Measurements from ENCODE around the gene LRSAM1. TPM values are rescaled to one million over a fixed set of nuclear protein-coding genes. Genes with fewer than 3 reads are reported as not detected.
A peak's percentile ranks its signal among the peaks of the same experiment; 100 is the strongest.

Gene LRSAM1
- total RNA-seq, 1 donor from 2014 or later: 52.1 TPM

- intact Hi-C loops (cut with DNase I): loop anchor here (5.0 kb wide), 2 partner anchors 83 to 228 kb away; no protein-coding TSS in a partner anchor
- ATAC-seq (ENCODE audit: poor library complexity) (peak; percentile 84), DNase-seq (peak; percentile 93)
These were observed 52.9 kb downstream of the LRSAM1 start for GRCh38 chr9:127503947-127504886.

- DNase-seq (no peak), ATAC-seq (ENCODE audit: poor library complexity) (no peak)
- intact Hi-C loops (cut with DNase I): loop anchor here (5.0 kb wide), 2 partner anchors 82 to 227 kb away; no protein-coding TSS in a partner anchor
These were observed 53.6 kb downstream of the LRSAM1 start for GRCh38 chr9:127504887-127505251.

DNA sequence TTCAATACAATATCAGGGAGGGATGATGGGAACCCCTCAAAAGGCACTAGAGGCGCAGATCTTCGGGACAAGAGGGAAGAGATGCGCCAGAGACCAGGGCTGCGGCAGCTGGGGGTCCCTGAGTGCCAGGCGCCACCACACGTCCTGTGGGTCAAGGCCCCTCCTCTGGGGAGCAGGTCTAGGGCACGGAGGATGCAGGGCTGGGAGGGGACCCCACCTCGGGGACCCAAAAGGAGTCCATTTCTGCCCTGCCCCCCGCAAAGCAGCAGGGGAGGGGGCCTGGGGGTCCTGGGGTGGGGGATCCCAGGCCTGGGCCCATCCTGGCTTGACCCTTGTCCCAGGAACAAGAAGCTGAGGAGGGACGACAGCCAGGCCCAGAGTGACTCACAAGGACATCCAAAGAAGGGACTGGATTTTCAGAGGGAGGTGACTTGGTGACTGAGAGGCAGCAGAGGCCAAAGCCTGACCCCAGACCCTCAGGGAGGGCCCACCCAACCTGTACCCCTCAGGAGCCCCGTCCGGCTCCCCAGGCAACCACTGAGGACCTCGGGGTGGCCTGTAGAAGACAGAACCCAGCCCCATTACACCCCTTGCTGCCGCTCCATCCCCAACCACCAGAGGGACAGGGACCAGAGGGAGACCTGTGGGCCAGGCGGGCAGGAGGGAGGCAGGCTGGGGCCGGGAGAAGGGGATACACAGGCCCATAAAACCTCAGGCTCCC is 54.2 kb downstream of the LRSAM1 start:
- peak; percentile 30 for ATAC-seq (ENCODE audit: poor library complexity)
- intact Hi-C loops (cut with DNase I): no loop called here
- DNase-seq: no peak

DNA sequence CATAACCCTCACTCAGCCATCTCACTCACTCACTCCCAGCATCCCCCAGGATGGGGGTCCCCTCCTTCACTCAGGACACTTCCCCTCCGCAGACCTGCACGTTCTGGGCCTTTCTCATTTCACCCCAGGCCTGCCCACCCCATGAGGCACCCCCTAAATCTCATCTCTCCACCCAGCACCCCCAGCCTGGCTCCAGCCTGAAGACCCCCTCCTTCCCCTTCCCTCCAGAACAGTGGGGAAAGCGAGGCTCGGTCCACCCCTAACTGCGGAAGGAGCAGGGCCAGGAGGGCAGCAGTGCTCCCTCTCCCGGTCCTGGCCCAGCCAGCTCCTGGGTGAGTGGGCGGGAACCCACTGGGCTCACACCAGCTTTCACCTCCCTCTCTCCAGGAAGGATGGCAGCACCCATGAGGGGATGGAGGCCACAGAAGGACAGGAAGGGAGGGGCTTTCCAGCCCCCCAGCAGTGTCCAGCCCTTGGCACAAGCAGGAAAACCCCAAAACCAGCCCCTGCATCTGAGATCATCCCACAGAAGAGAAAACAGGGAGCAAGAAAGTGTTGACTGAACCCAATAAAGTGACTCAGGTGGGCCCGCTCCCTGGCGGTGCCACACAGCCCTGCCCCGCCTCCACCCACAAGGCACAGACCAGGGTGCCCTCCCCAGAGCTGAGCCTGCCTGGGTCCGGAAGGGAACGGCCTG is 55.0 kb downstream of the LRSAM1 start:
- intact Hi-C loops (cut with DNase I): no loop called here
- DNase-seq: no peak
- no peak for ATAC-seq (ENCODE audit: poor library complexity)

GRCh38 chr9:127506814-127507750 is 55.8 kb downstream of the LRSAM1 start:
- no peak for ATAC-seq (ENCODE audit: poor library complexity)
- intact Hi-C loops (cut with DNase I): no loop called here
- DNase-seq: no peak

- DNase-seq (no peak), ATAC-seq (ENCODE audit: poor library complexity) (no peak)
- intact Hi-C loops (cut with DNase I): no loop called here
These were observed 56.7 kb downstream of the LRSAM1 start for GRCh38 chr9:127507751-127508648.

- no peak for DNase-seq
- no peak for ATAC-seq (ENCODE audit: poor library complexity)
- intact Hi-C loops (cut with DNase I): no loop called here
These were observed 57.6 kb downstream of the LRSAM1 start for GRCh38 chr9:127508901-127509260.

GRCh38 chr9:127509261-127509954 is 58.1 kb downstream of the LRSAM1 start:
- intact Hi-C loops (cut with DNase I): no loop called here
- DNase-seq: peak; percentile 68

GRCh38 chr9:127509955-127510299 is 58.6 kb downstream of the LRSAM1 start:
- ATAC-seq (ENCODE audit: poor library complexity): peak; percentile 30
- intact Hi-C loops (cut with DNase I): no loop called here
- DNase-seq: no peak

More at GRCh38 chr9:127509261-127509954, 58.1 kb downstream of the LRSAM1 start:
- peak; percentile 36 for ATAC-seq (ENCODE audit: poor library complexity)

GRCh38 chr9:127514468-127514867 is 63.2 kb downstream of the LRSAM1 start:
- intact Hi-C loops (cut with DNase I): no loop called here
- ATAC-seq (ENCODE audit: poor library complexity): no peak
- no peak for DNase-seq

DNA sequence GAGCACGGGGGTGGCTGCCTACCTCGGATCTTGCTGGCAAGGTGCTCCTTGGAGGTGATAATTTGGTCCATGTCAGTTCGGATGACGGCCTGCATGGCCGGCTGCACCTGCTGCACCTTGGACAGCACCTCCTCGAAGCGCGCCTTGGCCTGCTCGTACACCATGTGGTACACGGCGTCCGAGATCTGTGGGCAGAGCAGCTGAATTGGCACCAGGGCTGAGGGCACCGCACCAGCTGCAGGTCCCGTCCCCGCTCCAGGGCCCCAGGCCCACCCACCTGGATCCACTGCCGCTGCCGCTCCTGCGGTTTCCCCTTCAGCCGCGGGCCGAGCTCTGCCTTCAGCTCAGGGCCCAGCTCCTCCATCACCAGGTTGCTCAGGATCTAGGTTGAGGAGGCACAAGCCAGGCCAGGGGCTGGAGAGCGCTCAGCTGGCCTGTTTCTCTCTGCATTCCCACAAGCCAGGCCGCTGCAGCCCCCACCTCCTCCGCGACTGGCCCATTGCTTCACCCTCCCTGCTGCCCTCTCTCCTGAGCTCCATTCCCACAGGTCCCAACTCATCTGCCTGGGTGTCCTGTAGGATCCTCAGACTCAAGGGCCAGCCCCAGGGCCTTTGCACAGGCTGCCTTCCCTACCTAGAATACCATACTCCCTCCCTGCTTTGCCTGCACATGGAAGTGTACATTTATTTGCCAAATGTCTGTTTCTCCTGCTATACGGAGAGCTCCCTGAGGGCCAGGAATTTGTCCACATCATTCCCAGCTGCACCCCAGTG is 65.7 kb downstream of the LRSAM1 start:
- DNase-seq: no peak
- intact Hi-C loops (cut with DNase I): no loop called here
- ATAC-seq (ENCODE audit: poor library complexity): no peak

DNA sequence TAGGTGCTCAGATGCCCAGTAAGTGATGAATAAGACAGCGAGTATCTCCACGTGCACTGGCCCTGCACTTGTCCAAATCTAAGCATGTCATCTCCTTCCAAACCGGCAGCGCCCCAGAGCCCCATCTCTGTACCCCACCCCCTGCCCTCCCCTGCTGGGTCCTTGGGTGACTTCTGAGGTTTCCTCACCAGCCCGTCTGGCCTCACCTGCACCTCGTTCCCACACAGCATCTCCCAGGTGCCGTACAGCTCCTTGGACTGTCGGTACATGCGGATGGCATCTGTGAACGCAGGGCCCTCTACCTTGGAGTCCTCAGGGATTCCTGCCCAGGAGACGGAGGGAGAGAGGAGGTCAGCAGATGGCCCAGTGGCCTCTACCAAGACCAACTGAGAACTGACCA is 66.3 kb downstream of the LRSAM1 start:
- DNase-seq (no peak), ATAC-seq (ENCODE audit: poor library complexity) (no peak)
- intact Hi-C loops (cut with DNase I): no loop called here

DNA sequence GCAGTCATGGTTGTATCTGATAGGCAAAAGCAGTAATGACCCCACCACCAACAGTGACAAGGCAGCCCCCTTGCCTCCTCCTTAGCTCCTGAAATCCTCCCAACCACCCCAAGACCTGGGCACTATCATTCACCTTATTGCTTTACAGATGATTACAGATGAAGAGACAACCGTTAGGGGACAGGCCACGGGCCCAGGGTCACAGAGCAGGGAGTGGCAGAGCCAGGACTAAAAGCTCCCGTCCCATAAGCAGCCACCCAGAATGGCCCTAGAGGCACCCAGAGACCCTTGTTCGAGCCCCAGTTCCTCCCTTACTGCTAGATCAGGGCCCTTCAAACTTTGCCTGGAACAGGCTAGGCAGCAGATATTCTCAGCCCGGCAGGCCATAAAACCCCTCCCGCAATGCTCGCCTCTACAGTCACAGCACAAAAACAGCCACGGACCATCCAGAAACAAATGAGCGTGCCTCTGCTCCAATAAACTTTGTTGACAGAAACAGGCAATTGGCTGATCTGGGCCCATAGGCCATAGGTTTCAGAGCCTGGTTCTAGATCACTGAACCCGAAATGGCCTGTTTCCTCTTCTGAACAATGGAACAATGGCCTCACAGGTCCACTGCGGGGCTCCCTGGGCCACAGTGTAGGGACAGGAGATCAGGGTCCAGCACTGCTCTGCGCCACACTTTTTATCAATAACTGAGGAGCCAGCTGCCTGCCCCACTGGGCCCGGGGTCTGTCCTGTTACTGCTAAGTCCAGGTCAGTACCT is 67.0 kb downstream of the LRSAM1 start:
- intact Hi-C loops (cut with DNase I): no loop called here
- DNase-seq: no peak
- no peak for ATAC-seq (ENCODE audit: poor library complexity)

DNA sequence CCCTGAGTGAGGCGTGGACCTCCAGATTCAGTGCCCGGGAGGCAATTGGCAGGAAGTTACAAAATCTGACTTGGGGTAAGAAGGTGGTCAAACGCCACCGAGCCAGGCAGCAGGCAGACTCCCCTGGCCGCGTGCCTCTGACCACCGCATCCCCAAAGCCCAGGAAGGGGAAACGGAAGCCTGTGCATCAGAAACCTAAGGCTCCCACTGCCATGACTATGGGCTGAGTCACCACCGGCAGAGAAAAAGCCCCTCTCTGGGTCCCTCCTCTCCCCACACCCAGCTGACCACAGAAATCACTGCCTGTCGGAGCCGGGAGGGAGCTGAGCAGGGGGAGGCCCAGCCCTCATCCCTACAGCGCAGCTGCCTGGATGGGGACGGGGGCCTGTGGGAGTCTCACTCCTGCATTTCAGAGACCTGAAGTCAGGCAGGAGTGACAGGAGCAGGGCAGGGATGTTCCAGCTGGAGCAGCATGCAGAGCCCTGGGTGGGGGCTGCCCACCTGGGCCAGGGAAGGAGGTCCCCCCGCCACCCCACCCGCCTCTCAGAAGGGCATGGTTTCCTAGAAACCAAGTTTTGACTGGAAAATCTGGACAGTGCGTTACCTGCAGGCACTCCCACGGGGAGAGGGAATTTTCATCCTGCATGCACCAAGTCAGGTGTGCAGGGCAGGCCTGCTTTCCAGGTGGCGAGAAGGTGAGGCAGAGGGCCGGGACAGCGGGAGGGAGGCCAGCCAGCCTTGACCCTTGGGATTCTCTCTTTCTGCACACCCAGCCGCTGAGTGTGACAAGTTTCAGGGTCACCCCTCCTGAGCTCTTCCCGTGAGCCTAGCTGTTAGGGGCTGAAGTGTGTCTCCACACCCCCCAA is 68.2 kb downstream of the LRSAM1 start:
- intact Hi-C loops (cut with DNase I): loop anchor here (5.0 kb wide), 1 partner anchor 63 kb away; no protein-coding TSS in a partner anchor
- ATAC-seq (ENCODE audit: poor library complexity) (no peak), DNase-seq (no peak)
